Activated T-cell treated with anti-CD3 and anti-CD28 coated beads, Interleukin-2, amount 50 U/mL, for 48 hours (primary cell): ENCODE data around the gene ABHD17C.
"Not testable (repeated sequence)": the region's sequence is repeated elsewhere in the genome, so short reads cannot be mapped to it uniquely, and the experiment has no call there.

Experiments
- DNase-seq, 2 experiments: peaks; one replicate each; pipeline ENCODE4 v3.0.0-alpha.2; 2020

Gene ABHD17C

GRCh38 chr15:80695099-80695910, at the start of gene ABHD17C:
ABHD17C (plus strand) TSS chr15:80695310; CDS start chr15:80695430, 120 bp downstream.
- peak; percentile 59 to 70 for DNase-seq

GRCh38 chr15:80645494-80646065, 49.5 kb upstream of the ABHD17C start:
- DNase-seq: no peak

- not testable (repeated sequence) for DNase-seq
Observed at GRCh38 chr15:80647424-80647823, 47.7 kb upstream of the ABHD17C start.

GRCh38 chr15:80654299-80654698, 40.8 kb upstream of the ABHD17C start:
- DNase-seq: no peak

- no peak for DNase-seq
Observed at GRCh38 chr15:80659375-80659774, 35.7 kb upstream of the ABHD17C start.

GRCh38 chr15:80660119-80660518, 35.0 kb upstream of the ABHD17C start:
- no peak for DNase-seq

- DNase-seq: no peak
Observed at GRCh38 chr15:80662129-80662528, 33.0 kb upstream of the ABHD17C start.

- DNase-seq: no peak
Observed at GRCh38 chr15:80662757-80663553, 32.2 kb upstream of the ABHD17C start.

GRCh38 chr15:80665151-80665550, 30.0 kb upstream of the ABHD17C start:
- DNase-seq: no peak

- no peak for DNase-seq
Observed at GRCh38 chr15:80667936-80668335, 27.2 kb upstream of the ABHD17C start.

- no peak for DNase-seq
Observed at GRCh38 chr15:80668546-80669236, 26.4 kb upstream of the ABHD17C start.

GRCh38 chr15:80669663-80670273, 25.3 kb upstream of the ABHD17C start:
- DNase-seq: no peak

- DNase-seq: no peak
Observed at GRCh38 chr15:80673561-80674244, 21.4 kb upstream of the ABHD17C start.

GRCh38 chr15:80674245-80674614, 20.9 kb upstream of the ABHD17C start:
- no peak for DNase-seq

GRCh38 chr15:80677041-80677440, 18.1 kb upstream of the ABHD17C start:
- DNase-seq: no peak

GRCh38 chr15:80679167-80679803, 15.8 kb upstream of the ABHD17C start:
- DNase-seq: no peak

GRCh38 chr15:80679804-80680175, 15.3 kb upstream of the ABHD17C start:
- DNase-seq: no peak

GRCh38 chr15:80682201-80682600, 12.9 kb upstream of the ABHD17C start:
- no peak for DNase-seq

- no peak for DNase-seq
Observed at GRCh38 chr15:80684697-80685096, 10.4 kb upstream of the ABHD17C start.

GRCh38 chr15:80685628-80686027, 9.5 kb upstream of the ABHD17C start:
- no peak for DNase-seq

- DNase-seq: no peak
Observed at GRCh38 chr15:80689294-80689693, 5.8 kb upstream of the ABHD17C start.

GRCh38 chr15:80689716-80690115, 5.4 kb upstream of the ABHD17C start:
- no peak for DNase-seq
